GM12878 (cell line): ENCODE measurements around the gene IRF2BP1.

ENCODE experiments used
- FOXM1 ChIP-seq: IDR thresholded peaks from 2 replicates; pipeline ENCODE4 v1.6.1; 2012; ENCODE audit warnings: low read depth, mild to moderate bottlenecking, inconsistent platforms, low read length, moderate library complexity
- MYC ChIP-seq: IDR thresholded peaks from 2 replicates; pipeline ENCODE4 v1.6.1; 2011; ENCODE audit warnings: mild to moderate bottlenecking, low read length, moderate library complexity, inconsistent platforms; ENCODE audit not compliant: insufficient read depth, insufficient replicate concordance, insufficient read length, severe bottlenecking
- NBN ChIP-seq: fragments of 450-650 bp; IDR thresholded peaks from 2 replicates; pipeline ENCODE4 v1.6.1; 2016
- POLR2AphosphoS5 ChIP-seq: IDR thresholded peaks from 2 replicates; pipeline ENCODE4 v1.6.1; 2011; ENCODE audit warnings: mild to moderate bottlenecking, low read length, inconsistent platforms
- RAD21 ChIP-seq: IDR thresholded peaks from 2 replicates; pipeline ENCODE4 v1.6.1; 2011; ENCODE audit warnings: mild to moderate bottlenecking, low read depth, low read length, moderate library complexity; ENCODE audit not compliant: insufficient read depth
- RELA ChIP-seq: fragments of 450-650 bp; IDR thresholded peaks from 2 replicates; pipeline ENCODE4 v1.8.0; 2014; ENCODE audit warnings: borderline replicate concordance; ENCODE audit not compliant: partially characterized antibody
- RFX5 ChIP-seq: IDR thresholded peaks from 2 replicates; pipeline ENCODE4 v1.6.1; 2011; ENCODE audit warnings: low read depth, low read length, improper control_type of control experiment
- TAF1 ChIP-seq: IDR thresholded peaks from 2 replicates; pipeline ENCODE4 v1.6.1; 2011; ENCODE audit warnings: mild to moderate bottlenecking, low read depth, low read length, borderline replicate concordance
- YY1 ChIP-seq: IDR thresholded peaks from 2 replicates; pipeline ENCODE4 v1.6.1; 2011; ENCODE audit warnings: low read depth, mild to moderate bottlenecking, low read length
- ZNF274 ChIP-seq: IDR thresholded peaks from one replicate; pipeline ENCODE4 v1.8.0; 2011; ENCODE audit not compliant: insufficient read length, insufficient read depth
- TF ChIP-seq, protein P1 (sequence below), 3 experiments: IDR thresholded peaks in 2 of 3; conservative IDR thresholded peaks in 1 of 3; 2 replicates each; pipeline ENCODE4 v1.5.1; 2011; ENCODE audit warnings: low read depth in 3 of 3, low read length in 3 of 3, mild to moderate bottlenecking in 3 of 3, control low read depth in 2 of 3, moderate library complexity in 2 of 3, inconsistent platforms in 1 of 3, mixed read lengths in 1 of 3; ENCODE audit not compliant: control insufficient read depth in 2 of 3, insufficient read depth in 1 of 3; ENCODE audit errors: extremely low read depth in 1 of 3

DNA sequence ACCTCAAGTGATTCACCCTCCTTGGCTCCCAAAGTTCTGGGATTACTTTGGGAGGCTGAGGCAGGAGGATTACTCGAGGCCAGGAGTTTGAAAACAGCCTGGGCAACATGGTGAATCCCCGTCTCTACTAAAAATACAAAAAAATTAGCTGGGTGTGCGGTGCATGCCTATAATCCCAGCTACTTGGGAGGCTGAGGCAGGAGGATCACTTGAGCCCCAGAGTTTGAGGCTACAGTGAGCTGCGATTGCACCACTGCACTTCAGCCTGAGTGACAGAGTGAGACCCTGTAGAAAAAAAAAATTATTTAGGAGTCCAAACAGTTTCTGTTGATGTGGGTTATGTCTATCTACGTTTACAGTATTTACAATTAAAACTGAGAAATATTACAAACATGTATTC lies 15.1 kb downstream of the IRF2BP1 start:
- TF ChIP-seq YY1 (no peak), NBN (no peak), ZNF274 (no peak), TAF1 (no peak), RELA (no peak), MYC (no peak), RFX5 (no peak), FOXM1 (no peak), POLR2AphosphoS5 (no peak), RAD21 (no peak)
- TF ChIP-seq, protein P1, sequence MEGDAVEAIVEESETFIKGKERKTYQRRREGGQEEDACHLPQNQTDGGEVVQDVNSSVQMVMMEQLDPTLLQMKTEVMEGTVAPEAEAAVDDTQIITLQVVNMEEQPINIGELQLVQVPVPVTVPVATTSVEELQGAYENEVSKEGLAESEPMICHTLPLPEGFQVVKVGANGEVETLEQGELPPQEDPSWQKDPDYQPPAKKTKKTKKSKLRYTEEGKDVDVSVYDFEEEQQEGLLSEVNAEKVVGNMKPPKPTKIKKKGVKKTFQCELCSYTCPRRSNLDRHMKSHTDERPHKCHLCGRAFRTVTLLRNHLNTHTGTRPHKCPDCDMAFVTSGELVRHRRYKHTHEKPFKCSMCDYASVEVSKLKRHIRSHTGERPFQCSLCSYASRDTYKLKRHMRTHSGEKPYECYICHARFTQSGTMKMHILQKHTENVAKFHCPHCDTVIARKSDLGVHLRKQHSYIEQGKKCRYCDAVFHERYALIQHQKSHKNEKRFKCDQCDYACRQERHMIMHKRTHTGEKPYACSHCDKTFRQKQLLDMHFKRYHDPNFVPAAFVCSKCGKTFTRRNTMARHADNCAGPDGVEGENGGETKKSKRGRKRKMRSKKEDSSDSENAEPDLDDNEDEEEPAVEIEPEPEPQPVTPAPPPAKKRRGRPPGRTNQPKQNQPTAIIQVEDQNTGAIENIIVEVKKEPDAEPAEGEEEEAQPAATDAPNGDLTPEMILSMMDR (IDR thresholded peaks at IDR 0.05 in 2 of 3, conservative IDR thresholded peaks at IDR 0.05 in 1 of 3; ENCODE audit: control insufficient read depth in 2 of 3, extremely low read depth in 1 of 3, insufficient read depth in 1 of 3, low read depth in 3 of 3, low read length in 3 of 3) = no peak
